GM18499 (cell line): ENCODE results near the gene ANXA5.

Experiments
- ATAC-seq: cut with Tn5 transposase; IDR thresholded peaks from one replicate; pipeline ENCODE4 v1.9.1; 2021; ENCODE audit warnings: moderate number of reproducible peaks; ENCODE audit not compliant: insufficient read depth, unreplicated experiment

Gene ANXA5

GRCh38 chr4:121651597-121651996 is 45.2 kb downstream of the ANXA5 start:
- ATAC-seq, result no peak

GRCh38 chr4:121650741-121651140 is 46.0 kb downstream of the ANXA5 start:
- no peak for ATAC-seq

DNA sequence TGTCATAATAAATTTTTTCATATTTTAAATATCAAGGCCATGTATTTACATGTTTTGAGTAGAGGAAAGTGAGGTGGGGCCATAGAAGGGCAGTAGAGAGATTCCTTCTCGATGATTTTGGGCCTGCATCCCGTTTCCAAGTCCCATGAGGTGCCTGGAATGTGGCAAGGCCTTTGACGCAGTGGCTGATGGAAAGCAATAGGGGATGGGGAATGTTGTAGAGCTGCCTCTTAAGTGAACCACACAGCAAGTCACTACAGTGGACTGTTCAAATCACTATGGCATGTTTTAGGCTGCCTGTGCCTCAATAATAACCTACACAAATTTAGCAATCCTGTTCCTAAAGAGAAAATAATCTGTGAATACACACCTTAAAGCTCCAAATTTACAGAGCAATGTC is 48.3 kb downstream of the ANXA5 start:
- no peak for ATAC-seq

- ATAC-seq, result no peak
Measured at GRCh38 chr4:121642876-121643585, 53.7 kb downstream of the ANXA5 start.

DNA sequence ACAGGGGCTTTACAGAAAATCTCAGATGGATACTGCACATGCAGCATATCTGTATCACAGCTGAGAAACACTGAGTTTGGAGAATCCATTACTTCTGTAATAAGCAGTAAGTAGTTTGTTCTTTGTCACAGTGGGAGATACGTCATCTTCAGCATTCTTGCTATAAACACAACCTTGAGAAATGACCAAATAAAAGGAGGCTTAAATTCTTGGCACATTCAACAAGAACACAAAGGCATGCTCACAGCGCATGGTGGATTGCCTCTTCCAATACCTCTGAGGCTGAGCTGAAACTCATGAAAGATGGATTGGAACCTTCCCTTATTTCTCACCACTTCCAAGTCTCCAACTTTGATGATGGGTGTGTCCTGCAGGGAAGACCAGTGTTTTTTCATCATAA is 54.5 kb downstream of the ANXA5 start:
- no peak for ATAC-seq

GRCh38 chr4:121633653-121634052 is 63.1 kb downstream of the ANXA5 start:
- ATAC-seq, result no peak

GRCh38 chr4:121632636-121633035 is 64.1 kb downstream of the ANXA5 start:
- no peak for ATAC-seq
